Panc1 (cell line): ENCODE data around the gene ELF3. TPM values are rescaled to one million over a fixed set of nuclear protein-coding genes. Genes with fewer than 3 reads are reported as not detected.
"Not testable (repeated sequence)": the region's sequence is repeated elsewhere in the genome, so short reads cannot be mapped to it uniquely, and the experiment has no call there.

Source experiments
- ATAC-seq: fragments of 200-7000 bp; cut with Tn5 transposase; 2 replicates; pipeline ENCODE4 v1.9.1; 2020; ENCODE audit warnings: mild to moderate bottlenecking, moderate library complexity
- BruUV-seq: library from RNA; stranded (reverse); fragments of 400-500 nt; replicated peaks from 2 replicates; lab custom pipeline; 2021; lab: Mats Ljungman, UMichigan
- CTCF ChIA-PET: fragments of 300-600 bp; sonication (Branson Sonifier 250); formaldehyde crosslinking; loops from one replicate; lab custom pipeline; 2022; ENCODE audit warnings: antibody characterized with exemption; lab: Charles Lee
- POLR2A ChIA-PET: fragments of 300-600 bp; sonication (Branson Sonifier 250); formaldehyde crosslinking; loops from one replicate; lab custom pipeline; 2022; ENCODE audit warnings: antibody characterized with exemption; lab: Charles Lee
- DNase-seq: peaks from one replicate; pipeline ENCODE4 v3.0.0-alpha.2; 2010; ENCODE audit warnings: low read depth, low spot score
- H3K27ac ChIP-seq: 2 replicates; pipeline ENCODE4 v1.5.1; 2011; ENCODE audit warnings: mild to moderate bottlenecking, low read length, inconsistent platforms
- H3K27me3 ChIP-seq: fragments of 200-500 bp; sonication (Bioruptor generic); 2 replicates; pipeline ENCODE4 v1.6.0; 2014; ENCODE audit warnings: low read length, inconsistent platforms; ENCODE audit not compliant: control insufficient read depth, insufficient read depth
- H3K36me3 ChIP-seq: fragments of 200-500 bp; sonication (Bioruptor generic); 2 replicates; pipeline ENCODE4 v1.5.1; 2014; ENCODE audit warnings: inconsistent platforms, mild to moderate bottlenecking, low read length, moderate library complexity; ENCODE audit not compliant: control insufficient read depth, insufficient read depth
- H3K4me1 ChIP-seq: 2 replicates; pipeline ENCODE4 v1.5.1; 2011; ENCODE audit warnings: inconsistent platforms, mild to moderate bottlenecking, low read length, moderate library complexity; ENCODE audit not compliant: control insufficient read depth, insufficient read depth
- H3K4me3 ChIP-seq, 2 experiments: 2 replicates each; pipeline ENCODE4 v1.5.1; 2011 to 2012; ENCODE audit warnings: low read depth in 2 of 2, low read length in 2 of 2, mild to moderate bottlenecking in 2 of 2, inconsistent platforms in 1 of 2, moderate library complexity in 1 of 2
- H3K9me3 ChIP-seq: fragments of 200-500 bp; sonication (Bioruptor generic); 2 replicates; pipeline ENCODE4 v1.5.1; 2014; ENCODE audit warnings: low read depth, mild to moderate bottlenecking, inconsistent platforms, low read length, moderate library complexity; ENCODE audit not compliant: control insufficient read depth, insufficient read depth
- POLR2AphosphoS5 ChIP-seq: IDR thresholded peaks from 2 replicates; pipeline ENCODE4 v1.6.1; 2012; ENCODE audit warnings: mild to moderate bottlenecking, low read depth, low read length, moderate library complexity
- SIN3A ChIP-seq: IDR thresholded peaks from 2 replicates; pipeline ENCODE4 v1.6.1; 2012; ENCODE audit warnings: low read depth, mild to moderate bottlenecking, low read length, moderate library complexity, borderline replicate concordance; ENCODE audit not compliant: insufficient read depth
- TCF7L2 ChIP-seq: IDR thresholded peaks from 2 replicates; pipeline ENCODE4 v1.6.1; 2011; ENCODE audit warnings: mild to moderate bottlenecking, low read depth, low read length, inconsistent platforms
- in situ Hi-C: cut with HindIII; loops from 2 replicates; pipeline ENCODE4 v1.10.0; 2016; ENCODE audit warnings: low sequenced_read_pairs, low pct_unique_long_range_greater_than_20kb
- intact Hi-C: fragments of 100-400 bp; cut with micrococcal nuclease; formaldehyde crosslinking; loops from one replicate; pipeline ENCODE4 v1.10.0; 2022; ENCODE audit not compliant: unreplicated experiment
- total RNA-seq: library from RNA; stranded (reverse); gene quantifications from one replicate; pipeline ENCODE4 v1.2.1, GENCODE V29; 2021; ENCODE audit not compliant: unreplicated experiment
- TF ChIP-seq, protein P1 (sequence below), 2 experiments: IDR thresholded peaks; 2 replicates each; pipeline ENCODE4 v1.6.1; 2011 to 2012; ENCODE audit warnings: low read depth in 2 of 2, control low read depth in 1 of 2, low read length in 1 of 2, mild to moderate bottlenecking in 1 of 2, moderate library complexity in 1 of 2; ENCODE audit not compliant: insufficient read depth in 1 of 2
- TF ChIP-seq, protein P2 (sequence below): fragments of 450-650 bp; IDR thresholded peaks from 2 replicates; pipeline ENCODE4 v1.5.1; 2017; ENCODE audit warnings: mild to moderate bottlenecking

ELF3 gene
- total RNA-seq, 1 experiment from 2014 or later: 126 TPM

DNA sequence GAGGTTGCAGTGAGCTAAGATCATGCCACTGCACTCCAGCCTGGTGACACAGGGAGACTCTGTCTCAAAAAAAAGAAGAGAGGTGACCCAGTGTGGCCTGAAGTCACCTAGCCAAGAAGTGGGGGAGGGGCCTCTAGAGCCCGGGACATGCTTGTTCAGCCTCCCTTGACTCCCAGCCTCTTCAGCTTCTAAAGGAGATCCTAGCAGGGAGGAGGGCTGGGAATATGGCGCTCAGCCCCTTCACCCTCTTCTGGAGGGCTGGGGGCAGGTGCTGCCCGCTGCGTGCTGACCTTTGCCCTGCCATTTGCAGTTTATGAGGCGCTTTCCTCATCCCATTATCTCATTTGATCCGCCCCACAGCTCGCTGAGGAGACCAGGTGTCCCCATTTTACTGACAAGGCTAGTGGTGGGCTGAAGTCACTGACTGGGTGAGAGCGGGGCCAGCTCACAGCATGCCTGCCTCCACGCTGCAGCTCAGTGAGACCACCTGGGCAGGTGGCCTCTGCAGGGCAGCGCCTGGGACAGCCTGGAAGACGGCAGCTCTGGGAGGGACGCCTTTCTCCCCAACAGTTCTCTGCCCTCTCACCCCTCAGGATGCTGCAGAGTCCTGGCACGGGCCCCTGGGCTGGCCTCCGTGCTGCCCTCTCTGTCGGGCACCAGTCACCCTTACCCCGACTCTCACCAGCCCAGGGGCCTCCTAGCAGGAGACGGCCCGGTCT lies 7.5 kb downstream of the ELF3 start:
- no TSS peak for BruUV-seq
- Histone ChIP-seq H3K36me3 (no peaks in the 10 kb centered on the region), H3K4me1 (peaks cover 70% of the 10 kb centered on the region), H3K9me3 (no peaks in the 10 kb centered on the region), H3K4me3 (peak overlapping the region in 1 of 2 experiments; percentile 46; a peak in 3 of 4 replicates), H3K27me3 (no peaks in the 10 kb centered on the region), H3K27ac (peak overlapping the region; percentile 84)
- intact Hi-C loops: no loop called here
- POLR2A ChIA-PET: interaction anchor here (0.5 to 0.6 kb wide), 2 partner anchors 22 to 608 kb away, joined by 5 to 12 read pairs; no protein-coding TSS in a partner anchor
- TF ChIP-seq TCF7L2: 0 out of 2 replicates have a peak, but pooled peaks have one; percentile 40
- no peak for TF ChIP-seq SIN3A
- TF ChIP-seq, protein P1, sequence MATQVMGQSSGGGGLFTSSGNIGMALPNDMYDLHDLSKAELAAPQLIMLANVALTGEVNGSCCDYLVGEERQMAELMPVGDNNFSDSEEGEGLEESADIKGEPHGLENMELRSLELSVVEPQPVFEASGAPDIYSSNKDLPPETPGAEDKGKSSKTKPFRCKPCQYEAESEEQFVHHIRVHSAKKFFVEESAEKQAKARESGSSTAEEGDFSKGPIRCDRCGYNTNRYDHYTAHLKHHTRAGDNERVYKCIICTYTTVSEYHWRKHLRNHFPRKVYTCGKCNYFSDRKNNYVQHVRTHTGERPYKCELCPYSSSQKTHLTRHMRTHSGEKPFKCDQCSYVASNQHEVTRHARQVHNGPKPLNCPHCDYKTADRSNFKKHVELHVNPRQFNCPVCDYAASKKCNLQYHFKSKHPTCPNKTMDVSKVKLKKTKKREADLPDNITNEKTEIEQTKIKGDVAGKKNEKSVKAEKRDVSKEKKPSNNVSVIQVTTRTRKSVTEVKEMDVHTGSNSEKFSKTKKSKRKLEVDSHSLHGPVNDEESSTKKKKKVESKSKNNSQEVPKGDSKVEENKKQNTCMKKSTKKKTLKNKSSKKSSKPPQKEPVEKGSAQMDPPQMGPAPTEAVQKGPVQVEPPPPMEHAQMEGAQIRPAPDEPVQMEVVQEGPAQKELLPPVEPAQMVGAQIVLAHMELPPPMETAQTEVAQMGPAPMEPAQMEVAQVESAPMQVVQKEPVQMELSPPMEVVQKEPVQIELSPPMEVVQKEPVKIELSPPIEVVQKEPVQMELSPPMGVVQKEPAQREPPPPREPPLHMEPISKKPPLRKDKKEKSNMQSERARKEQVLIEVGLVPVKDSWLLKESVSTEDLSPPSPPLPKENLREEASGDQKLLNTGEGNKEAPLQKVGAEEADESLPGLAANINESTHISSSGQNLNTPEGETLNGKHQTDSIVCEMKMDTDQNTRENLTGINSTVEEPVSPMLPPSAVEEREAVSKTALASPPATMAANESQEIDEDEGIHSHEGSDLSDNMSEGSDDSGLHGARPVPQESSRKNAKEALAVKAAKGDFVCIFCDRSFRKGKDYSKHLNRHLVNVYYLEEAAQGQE (IDR thresholded peaks at IDR 0.05; ENCODE audit: insufficient read depth in 1 of 2, low read depth in 2 of 2, low read length in 1 of 2): no peak
- TF ChIP-seq, protein P2, sequence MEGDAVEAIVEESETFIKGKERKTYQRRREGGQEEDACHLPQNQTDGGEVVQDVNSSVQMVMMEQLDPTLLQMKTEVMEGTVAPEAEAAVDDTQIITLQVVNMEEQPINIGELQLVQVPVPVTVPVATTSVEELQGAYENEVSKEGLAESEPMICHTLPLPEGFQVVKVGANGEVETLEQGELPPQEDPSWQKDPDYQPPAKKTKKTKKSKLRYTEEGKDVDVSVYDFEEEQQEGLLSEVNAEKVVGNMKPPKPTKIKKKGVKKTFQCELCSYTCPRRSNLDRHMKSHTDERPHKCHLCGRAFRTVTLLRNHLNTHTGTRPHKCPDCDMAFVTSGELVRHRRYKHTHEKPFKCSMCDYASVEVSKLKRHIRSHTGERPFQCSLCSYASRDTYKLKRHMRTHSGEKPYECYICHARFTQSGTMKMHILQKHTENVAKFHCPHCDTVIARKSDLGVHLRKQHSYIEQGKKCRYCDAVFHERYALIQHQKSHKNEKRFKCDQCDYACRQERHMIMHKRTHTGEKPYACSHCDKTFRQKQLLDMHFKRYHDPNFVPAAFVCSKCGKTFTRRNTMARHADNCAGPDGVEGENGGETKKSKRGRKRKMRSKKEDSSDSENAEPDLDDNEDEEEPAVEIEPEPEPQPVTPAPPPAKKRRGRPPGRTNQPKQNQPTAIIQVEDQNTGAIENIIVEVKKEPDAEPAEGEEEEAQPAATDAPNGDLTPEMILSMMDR: no peak
- TF ChIP-seq POLR2AphosphoS5: 0 out of 2 replicates have a peak, but pooled peaks have one; percentile 49
- in situ Hi-C loops: no loop called here
- DNase-seq: no peak
- peak; percentile 67 for ATAC-seq
- CTCF ChIA-PET: interaction anchor here (1.0 kb wide), 1 partner anchor 10 kb away, joined by 3 read pairs; no protein-coding TSS in a partner anchor

DNA sequence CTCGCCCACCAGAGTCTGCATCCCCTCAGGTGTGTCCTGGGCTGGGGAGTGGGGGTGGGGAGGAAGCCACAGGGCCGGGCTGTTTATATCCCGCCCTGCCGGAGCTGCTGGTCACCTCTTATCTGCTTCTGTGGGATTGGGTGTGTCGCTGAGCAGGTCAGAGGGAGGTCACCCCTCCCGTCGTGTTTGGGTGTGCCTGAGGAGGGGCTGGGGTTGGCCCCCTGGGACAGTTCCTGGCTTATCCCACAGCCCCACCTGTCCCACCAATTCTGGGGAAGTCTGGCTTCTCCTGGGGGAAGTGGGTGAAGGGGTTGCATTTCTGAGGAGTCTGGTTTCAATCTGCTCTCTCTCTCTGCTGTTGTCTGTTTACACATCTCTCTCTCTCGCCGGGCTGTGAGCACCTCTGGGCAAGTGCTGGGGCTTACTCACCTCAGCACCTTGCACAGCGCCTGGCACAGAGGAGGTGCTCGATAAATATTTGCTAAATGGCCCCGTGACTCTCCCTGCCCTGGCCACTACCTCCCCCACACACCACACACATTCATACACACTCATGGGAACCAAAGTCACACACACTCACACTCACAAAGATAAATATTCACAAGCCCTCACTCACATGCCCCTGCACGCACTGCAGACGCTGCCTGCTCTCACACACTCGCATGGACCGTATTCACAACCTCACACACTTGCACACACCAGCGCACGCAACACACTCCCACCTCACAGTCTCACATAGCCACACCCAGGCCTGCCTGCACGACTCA lies 8.3 kb downstream of the ELF3 start:
- CTCF ChIA-PET: no interaction called here
- H3K4me3 ChIP-seq: peak overlapping the region; percentile 15 to 46
- no peaks in the 10 kb centered on the region for H3K27me3 ChIP-seq
- peak overlapping the region; percentile 84 for H3K27ac ChIP-seq
- in situ Hi-C loops (no loop called here), intact Hi-C loops (no loop called here)
- DNase-seq (peak; percentile 82), ATAC-seq (peak; percentile 87)
- no peaks in the 10 kb centered on the region for H3K9me3 ChIP-seq
- POLR2A ChIA-PET: no interaction called here
- TF ChIP-seq, protein P1 (IDR thresholded peaks at IDR 0.05; ENCODE audit: insufficient read depth in 1 of 2, low read depth in 2 of 2, low read length in 1 of 2): no peak
- TF ChIP-seq, protein P2: no peak
- TF ChIP-seq POLR2AphosphoS5 (peak; percentile 65; the same call in 1 of the 2 replicates), TCF7L2 (no peak), SIN3A (no peak)
- no peaks in the 10 kb centered on the region for H3K36me3 ChIP-seq
- BruUV-seq: no TSS peak
- peaks cover 77% of the 10 kb centered on the region for H3K4me1 ChIP-seq

DNA sequence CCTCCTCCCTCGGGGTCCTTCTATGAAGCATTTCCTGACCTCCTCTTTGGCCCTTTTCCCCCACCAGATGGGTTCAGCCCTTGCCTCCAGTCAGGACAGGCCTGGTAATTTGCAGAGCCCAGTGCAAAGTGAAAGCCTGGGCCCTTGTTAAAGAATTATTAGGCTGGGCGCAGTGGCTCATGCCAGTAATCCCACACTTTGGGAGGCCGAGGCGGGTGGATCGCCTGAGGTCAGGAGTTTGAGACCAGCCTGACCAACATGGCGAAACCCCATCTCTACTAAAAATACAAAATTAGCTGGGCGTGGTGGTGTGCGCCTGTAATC lies 8.8 kb downstream of the ELF3 start:
- Histone ChIP-seq H3K4me1 (peaks cover 77% of the 10 kb centered on the region), H3K4me3 (peak overlapping the region in 1 of 2 experiments; percentile 46; a peak in 2 of 4 replicates), H3K27ac (peak overlapping the region; percentile 84)
- ATAC-seq, in situ Hi-C loops, DNase-seq, H3K27me3 ChIP-seq, H3K36me3 ChIP-seq, BruUV-seq, intact Hi-C loops, POLR2A ChIA-PET, H3K9me3 ChIP-seq, CTCF ChIA-PET: not testable (repeated sequence)
